GM18505 (cell line): ENCODE results near the gene GABRP.
"Not testable (repeated sequence)": the region's sequence is repeated elsewhere in the genome, so short reads cannot be mapped to it uniquely, and the experiment has no call there.

ENCODE experiments used
- ATAC-seq: cut with Tn5 transposase; IDR thresholded peaks from one replicate; pipeline ENCODE4 v1.9.1; 2021; ENCODE audit not compliant: unreplicated experiment
- POLR2A ChIP-seq: IDR thresholded peaks from 4 replicates; pipeline ENCODE4 v1.6.1; 2011; ENCODE audit warnings: borderline replicate concordance; ENCODE audit not compliant: insufficient read depth, insufficient read length; ENCODE audit errors: extremely low read depth

The GABRP gene

DNA sequence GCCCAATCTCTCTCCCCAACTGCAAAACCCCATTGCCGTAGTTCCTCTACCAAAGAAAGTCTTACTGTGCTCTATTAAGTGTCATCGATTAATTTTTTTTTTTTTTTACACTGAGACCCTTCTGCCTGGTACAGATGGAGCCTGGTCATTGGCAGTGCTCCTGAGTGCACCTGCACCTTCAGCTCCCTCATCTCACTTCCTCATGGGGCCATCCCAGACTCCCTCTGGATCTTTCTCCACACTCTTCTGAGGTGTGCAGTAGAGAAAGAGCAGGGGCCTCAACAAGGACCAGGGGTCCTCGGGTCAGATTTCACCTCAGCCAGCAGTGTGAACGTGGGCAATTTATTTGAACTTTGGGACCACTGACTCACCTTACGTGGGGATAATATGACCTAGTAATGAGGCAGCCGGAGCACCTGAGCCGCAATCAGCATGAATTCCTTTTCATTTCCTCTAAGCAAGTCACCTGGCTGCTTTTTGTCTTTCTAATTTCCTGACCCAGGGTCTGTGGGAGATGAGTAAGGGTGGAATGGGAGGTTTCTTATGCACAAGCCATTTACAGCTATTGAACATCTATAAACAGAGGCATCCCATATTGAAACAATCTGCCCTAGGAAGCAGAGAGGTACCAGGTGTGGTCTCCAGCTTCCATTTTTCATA lies 22.3 kb upstream of the GABRP start:
- no peak for ATAC-seq
- TF ChIP-seq POLR2A: no peak

- ATAC-seq: no peak
Measured at GRCh38 chr5:170761708-170762066, 21.8 kb upstream of the GABRP start.

GRCh38 chr5:170762298-170762697 lies 21.2 kb upstream of the GABRP start:
- not testable (repeated sequence) for ATAC-seq

More at GRCh38 chr5:170761708-170762066, 21.8 kb upstream of the GABRP start:
- no peak for TF ChIP-seq POLR2A

- not testable (repeated sequence) for ATAC-seq
Measured at GRCh38 chr5:170765868-170766267, 17.7 kb upstream of the GABRP start.

GRCh38 chr5:170769246-170769645 lies 14.3 kb upstream of the GABRP start:
- TF ChIP-seq POLR2A: no peak
- no peak for ATAC-seq

DNA sequence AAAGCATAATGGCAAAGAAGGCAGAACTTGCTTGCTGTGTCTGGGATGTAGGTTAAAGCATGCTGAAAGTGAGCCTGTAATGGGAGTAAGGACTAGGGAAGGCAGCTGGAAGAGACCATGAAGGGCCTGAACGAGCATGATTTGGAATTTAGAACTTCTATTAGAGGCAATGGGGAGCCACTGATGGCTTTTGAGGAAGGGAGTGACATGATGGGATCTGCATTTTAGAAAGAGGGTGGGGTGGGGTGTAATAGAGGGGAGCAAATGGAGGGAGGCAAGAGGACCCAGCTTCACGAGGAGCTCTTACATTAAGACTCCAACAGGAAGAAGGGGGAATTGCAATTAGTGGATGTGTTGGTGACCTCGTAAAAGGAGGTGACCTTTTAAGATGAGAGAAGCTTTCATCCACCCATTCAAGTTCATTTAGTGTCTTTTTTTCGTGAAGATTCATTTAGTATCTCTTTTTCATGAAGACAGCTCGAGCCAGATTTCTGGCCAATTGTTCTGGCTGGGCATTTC lies 13.6 kb upstream of the GABRP start:
- no peak for TF ChIP-seq POLR2A
- ATAC-seq: no peak

DNA sequence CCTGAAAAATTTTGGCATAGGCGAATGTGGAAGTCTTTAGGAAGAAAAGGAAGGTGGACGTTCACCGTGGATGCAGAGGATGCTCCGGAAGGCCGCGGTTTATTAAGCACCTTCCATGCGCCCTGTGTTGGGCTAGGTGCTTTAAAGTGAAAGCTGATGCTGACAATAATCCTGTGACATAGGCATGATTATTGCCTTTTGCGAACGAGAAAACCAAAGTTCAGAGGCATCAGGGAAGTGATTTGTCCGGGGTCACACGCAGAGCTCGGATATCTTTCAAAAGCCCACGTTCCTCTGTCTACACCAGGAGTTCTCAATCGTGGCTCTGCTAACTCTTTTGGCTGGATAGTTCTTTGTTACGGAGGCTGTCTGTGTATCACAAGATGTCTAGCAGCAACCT lies 12.0 kb upstream of the GABRP start:
- TF ChIP-seq POLR2A: no peak
- no peak for ATAC-seq

DNA sequence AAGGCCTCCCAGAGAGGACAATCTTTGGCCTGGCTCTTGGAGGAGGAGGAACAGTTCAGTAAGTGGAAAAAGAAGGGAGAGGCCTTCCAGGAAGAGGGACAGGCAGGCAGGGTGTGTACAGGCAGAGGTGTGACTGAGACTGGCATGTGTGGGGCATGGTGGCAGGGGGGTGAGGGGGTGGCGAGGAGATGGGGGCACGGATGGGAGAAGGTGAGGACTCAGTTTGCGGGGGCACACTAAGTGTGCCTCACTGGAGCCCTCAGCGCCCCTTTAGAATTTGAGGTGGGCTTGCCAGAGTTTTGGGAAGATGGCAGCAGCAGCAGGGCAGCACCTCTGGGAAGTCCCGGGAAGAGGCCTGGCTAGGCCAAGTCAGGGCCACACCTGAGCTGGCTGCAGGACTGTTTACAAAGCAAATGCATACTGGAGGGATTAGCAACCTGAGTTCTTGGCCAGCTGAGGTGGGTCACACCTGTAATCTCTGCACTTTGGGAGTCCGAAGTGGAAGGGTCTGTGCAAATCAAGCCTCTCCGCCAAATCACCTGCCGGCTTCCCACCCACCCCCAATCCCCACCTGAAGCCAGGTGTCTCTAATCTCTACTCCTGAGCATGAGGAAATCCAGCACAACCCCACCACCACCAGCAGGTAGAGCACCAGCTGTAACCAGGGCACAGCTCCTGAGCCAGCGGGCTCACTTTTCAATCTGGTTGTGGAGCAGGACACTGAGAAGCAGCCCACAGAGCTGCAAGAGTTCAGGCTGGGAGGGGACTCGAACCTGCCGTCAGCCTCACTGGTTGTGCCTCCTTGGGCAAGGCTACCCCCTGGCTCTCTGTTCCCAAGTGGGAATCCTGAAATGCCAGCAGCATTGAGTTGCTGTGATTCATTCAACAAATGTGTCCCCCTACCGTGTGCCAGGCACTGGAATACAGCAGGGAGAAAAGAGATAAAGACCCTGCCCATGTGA lies 10.2 kb upstream of the GABRP start:
- TF ChIP-seq POLR2A: no peak
- no peak for ATAC-seq

- no peak for ATAC-seq
- TF ChIP-seq POLR2A: no peak
Measured at GRCh38 chr5:170774831-170775230, 8.7 kb upstream of the GABRP start.

- ATAC-seq: no peak
- no peak for TF ChIP-seq POLR2A
Measured at GRCh38 chr5:170781946-170782345, 1.6 kb upstream of the GABRP start.

GRCh38 chr5:170782438-170782837 lies 1.1 kb upstream of the GABRP start:
- no peak for TF ChIP-seq POLR2A
- no peak for ATAC-seq

DNA sequence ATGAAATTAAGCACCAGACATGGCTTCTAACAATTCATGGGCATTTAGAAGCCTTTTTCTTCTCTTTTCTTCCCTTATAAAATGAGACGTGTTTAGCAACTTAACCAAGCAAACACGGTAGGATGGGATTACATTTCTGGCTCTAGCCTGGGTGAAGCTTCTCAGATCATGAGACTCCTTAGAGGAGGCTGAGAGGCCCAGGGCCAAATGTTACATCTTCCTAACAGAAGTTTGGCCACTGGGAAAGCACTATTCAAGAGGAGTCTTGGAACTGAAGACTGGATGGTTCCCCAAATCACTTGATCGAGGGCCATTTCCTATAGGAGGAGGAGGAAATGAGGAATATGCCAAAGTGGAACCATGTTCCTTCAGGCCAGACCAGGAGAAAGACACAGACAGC lies 1.9 kb downstream of the GABRP start:
- no peak for ATAC-seq

DNA sequence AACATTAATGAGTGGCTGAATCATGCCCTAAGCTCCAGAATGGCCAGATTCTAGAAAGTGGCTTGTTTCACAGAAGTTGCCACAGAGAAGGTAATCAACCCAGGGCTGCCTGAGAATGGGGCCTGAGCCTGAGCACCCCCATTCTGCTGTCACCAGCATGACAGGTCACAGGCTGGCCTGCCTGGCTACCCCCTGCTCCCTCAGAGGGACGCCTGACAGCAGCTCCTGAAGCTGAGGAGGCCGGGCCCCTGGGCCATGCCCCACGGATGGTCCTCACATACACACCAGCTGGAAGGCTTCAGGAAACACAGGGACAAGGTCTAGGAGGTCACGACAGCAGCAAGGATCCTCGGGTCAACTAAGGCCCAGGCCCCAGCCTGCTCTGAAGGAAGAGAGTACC lies 3.7 kb downstream of the GABRP start:
- no peak for TF ChIP-seq POLR2A

More for the DNA sequence above, 1.9 kb downstream of the GABRP start:
- no peak for TF ChIP-seq POLR2A

DNA sequence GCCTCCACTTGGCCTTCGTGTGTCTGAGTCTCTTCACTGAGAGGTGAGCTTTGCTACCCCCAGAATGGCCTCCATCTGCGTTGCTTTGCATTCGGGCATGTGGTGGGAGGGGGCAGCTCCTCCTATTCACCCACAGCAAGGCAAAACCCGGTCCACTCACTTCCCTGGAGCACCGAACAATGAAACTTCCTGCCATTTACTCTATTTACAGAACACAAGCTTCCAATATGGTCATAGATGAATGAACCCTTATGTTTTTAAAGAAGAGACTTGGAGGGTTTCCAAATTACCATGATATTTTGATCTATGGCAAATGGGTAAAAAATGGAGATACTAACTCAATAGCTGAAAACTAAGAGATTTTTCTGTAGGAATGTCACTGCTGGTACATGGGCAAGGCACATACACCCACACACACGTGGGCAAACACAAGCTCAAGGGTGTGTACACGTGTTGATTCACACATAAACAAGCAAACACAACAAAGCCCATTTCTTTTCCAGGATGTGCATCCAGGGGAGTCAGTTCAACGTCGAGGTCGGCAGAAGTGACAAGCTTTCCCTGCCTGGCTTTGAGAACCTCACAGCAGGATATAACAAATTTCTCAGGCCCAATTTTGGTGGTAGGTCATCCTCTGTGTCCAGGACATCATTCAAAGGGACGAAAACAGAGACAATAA lies 5.2 kb downstream of the GABRP start:
- TF ChIP-seq POLR2A: no peak
- no peak for ATAC-seq

More for the DNA sequence above, 3.7 kb downstream of the GABRP start:
- no peak for ATAC-seq

DNA sequence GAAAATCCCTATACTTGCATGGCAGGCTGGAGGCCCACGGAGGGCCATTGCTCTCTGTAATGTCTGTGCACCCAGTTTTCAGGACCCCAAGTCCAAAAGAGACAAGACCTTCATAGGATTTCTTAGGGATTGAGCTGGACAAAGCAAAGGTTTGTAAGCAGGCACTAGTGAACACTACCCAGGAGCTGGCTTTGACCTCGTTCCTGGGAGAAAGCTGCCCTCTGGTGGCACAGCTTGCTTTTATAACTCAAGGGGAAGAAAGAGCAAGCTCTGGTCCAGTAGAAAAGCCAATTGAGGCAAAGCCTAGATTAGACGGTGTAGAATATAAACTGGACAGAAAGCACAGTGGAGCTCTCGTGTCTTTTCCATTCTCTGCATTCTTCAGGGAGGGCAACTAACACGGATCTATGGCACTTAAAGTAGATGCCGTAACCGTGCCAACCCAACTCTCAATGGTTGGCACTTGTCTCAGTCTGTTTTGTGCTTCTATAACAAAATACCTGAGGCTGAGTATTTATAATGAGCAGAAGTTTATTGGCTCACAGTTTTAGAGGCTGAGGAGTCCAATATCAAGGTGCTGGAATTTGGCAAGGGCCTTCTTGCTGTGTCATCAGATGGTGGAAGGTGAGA lies 7.9 kb downstream of the GABRP start:
- no peak for TF ChIP-seq POLR2A
- ATAC-seq: no peak
